SKM-1 (cell line): ENCODE data around the gene EPN2.

Experiments
- DNase-seq: peaks from one replicate; lab custom pipeline; 2025; ENCODE audit not compliant: unreplicated experiment; lab: John Stamatoyannopoulos, UW

Gene EPN2

DNA sequence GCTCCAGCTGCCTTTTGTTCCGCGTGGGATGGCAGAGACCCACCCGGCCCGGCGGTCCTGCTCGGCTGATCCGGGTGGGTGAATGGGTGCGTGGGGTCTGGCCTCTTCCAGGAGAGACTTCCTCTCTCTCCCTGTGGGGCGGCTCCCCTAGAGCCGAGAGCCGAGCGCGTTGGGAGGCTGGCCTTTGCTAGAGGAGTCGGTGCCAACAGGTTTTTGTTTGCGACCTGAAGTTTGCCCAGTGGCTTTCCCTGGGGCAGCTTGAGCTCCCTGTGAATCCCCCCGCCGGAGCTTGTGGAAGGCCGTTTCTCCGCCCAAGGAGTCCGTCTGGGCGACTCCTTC lies 970 bp downstream of the EPN2 start:
- DNase-seq, result no peak

DNA sequence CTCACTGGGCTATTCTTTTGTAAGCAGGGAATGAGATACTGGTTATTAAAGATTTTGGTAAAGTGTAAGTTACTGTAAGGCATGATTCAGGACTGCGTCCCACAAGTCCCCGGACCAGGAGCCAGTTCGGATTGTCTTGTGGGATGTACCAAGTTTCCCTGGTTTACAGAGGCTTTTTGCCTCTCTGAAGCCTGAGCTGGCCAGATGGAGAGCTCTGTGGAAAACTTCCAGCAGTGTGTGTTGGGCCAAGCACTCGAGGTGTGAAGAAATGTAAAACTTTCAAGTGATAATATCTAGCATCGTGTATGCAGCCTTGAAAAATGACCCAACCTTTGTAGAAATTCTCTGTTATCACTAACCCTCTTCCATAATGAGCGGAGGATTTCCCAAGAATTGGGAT lies 2.4 kb downstream of the EPN2 start:
- no peak for DNase-seq

DNA sequence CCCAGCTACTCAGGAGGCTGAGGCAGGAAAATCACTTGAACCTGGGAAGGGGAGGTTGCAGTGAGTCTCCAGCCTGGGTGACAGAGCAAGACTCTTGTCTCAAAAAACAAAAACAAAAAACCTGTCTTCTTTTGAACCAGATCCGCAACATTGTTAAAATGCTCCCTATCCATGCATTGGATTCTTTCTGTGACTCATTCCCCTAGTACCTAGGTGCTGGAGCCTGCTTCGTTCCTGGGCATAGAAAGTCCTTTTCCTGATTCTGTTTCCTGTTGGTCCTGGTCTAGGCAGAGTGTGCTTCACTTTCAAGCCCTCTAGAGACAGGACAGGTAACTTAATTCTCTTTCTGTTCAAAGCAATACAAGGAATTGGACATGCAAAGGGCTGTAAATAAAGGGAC lies 5.2 kb downstream of the EPN2 start:
- DNase-seq, result no peak

DNA sequence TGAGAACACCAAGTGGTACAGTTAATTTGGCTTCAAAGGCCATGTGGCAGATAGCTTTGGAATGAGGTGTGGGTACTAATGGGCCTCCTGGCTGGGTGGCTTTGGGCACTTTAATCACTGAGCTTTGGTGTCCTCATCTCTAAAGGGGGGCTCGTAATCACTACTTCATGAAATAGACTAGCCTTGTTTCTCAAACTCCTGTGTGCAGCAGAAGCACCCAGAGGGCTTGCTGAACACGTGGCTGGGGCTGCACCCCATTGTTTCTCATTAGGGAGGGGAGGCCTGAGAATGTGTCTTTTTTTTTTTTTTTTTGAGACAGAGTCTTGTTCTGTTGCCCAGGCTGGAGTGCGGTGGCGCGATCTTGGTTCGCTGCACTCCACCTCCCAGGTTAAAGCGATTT lies 5.8 kb downstream of the EPN2 start:
- no peak for DNase-seq

DNA sequence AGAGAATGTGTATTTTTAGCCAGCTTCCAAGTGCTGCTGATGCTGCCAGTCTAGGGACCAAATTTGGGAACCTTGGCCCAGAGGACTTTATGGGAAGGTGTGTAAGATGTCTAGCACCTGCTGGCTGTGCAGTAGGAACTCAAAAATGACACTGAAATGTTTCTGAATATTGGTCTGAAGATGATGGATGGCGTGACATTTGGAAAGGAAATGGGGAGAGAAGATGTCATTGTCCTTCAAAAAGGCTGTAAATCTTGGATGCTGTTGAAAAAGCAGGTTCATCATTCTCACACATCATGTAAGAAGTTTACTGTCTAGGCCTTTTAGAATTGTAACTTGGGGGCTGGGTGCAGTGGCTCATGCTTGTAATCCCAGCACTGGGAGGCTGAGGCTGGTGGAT lies 6.7 kb downstream of the EPN2 start:
- no peak for DNase-seq

DNA sequence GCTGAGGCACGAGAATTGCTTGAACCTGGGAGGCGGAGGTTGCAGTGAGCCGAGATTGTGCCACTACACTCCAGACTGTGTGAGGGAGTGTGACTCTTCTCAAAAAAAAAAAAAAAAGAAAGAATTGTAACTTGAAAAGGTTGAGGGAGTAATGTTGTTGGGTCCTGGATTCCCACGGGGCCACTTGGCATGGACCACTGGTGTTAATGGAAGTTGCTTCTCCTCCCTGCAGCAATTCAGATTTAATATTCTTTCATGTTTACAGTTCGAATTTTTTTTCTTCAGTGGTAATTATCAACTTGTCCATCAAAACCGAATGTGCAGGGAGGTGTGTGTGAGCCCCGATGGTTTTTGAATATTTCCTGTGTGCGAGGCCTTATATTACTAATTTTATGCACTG lies 7.2 kb downstream of the EPN2 start:
- no peak for DNase-seq

DNA sequence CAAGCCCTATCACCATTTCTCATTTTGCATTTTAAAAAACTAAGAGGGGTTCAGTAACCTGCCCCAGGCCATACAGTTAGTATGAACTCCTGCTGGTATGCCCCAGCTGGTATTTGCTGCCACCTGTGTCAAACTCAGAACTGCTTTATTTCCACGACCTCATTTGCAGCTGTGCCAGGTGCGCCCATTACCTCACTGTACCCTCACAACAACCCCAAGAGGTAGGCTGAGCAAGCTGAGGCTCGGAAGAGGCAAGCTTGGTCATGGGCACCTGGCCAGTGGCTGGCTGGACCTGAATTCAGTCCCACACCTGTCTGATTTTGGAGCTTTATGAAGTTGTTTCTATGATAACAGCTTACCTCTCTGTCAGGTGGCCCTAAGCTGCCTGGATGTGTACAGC lies 7.6 kb downstream of the EPN2 start:
- no peak for DNase-seq

DNA sequence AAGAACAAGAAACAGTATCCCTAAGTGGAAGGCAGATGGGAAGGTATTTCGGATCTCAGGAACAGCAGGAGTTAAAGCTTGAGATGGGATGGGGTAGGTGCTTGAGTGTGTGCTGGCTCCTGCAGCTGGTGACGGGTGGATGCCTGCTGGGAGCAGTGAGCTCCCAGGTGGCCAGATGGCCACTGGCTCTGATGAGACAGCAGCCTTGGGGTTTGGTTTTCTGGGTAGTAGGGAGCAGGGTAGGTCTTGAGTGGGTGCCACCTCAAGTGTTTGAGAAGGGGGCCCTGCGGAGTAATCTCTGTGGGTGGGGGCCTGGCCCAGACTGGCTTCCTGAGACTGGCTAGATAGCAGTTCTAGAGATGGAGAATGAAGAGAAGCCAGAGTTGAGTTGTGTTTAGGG lies 10.3 kb downstream of the EPN2 start:
- DNase-seq, result no peak

DNA sequence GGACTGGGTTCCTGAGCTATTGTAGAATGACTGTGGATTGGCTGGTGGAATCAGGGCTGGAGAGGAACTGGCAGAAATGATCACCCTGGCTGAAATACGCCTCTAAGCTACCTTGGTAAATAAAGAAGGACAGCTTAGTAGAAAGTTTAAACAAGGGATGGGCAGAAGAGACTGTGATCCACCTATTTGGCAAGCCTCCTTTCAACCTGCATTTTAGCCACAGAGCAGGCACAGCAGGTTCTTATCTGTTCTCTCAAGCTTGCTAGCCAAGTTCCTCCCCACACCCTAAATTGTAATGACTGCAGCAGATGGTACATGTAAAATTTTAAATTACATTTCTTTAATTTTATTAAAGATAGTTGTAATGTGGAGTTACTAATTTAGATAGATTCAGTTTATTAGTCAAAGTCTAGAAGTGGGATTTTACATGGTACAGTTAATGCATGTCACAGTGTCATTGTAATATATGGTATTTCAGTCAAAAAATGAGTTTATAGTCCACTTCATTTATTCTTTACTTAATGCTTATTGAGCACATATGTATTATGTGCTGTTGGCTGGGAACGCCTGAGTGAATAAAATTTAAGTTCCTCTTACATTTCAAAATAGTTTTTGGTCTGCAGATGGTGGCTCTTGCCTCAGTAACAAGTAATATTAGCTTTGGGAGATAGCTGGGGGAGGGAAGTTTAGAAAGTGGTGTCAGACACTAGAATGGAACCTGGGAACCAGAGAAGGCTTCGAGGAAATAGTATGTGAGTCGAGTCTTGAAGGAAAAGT lies 11.2 kb downstream of the EPN2 start:
- DNase-seq, result no peak

DNA sequence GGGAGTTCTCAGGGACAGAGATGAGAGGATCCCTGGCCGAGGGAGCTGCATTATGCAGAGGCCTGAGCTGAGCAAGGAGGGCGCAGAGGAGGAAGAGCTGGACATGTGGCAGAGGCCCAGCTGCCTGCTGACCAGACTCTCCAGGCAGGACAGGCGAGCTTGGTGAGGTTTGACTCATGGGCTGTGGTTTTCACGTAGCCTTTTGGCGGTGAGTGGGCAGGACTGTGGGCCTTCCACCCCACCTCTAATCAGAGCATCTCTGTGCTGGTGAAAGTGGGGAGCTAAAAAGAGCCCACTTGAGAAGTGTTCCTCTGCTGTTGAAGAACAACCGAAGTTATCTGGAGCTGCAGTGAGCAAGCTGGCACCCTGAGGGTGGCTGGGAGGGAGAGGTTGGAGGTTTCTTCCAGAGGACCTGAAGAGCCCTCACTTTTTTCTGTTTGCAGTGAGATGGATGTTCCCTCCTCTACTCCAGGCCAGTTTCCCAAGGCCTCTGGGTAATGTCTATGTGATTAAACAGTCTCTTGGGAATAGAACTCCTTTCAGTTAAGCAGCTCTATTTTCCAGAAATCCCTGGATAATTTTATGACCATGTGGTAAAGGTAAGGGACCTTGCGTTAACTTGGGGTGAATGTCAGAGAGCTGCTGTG lies 11.9 kb downstream of the EPN2 start:
- no peak for DNase-seq

DNA sequence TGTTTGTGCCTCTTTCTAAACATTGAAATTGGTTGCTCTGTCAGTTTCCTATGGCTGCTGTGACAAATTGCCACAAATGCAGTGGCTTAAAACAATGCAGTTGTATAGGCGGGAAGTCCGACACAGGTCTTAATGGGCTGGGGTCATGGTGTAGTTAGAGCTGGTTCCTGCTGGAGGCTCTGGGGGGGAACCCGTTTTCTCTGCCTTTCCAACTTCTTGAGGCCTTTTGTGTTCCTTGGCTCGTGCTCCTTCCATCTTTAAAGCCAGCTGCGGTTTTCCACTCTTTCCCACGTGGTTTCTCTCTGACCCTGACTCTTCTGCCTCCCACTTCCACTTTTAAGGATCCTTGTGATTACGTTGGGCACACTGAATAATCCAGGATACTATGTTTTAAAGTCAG lies 12.5 kb downstream of the EPN2 start:
- no peak for DNase-seq

DNA sequence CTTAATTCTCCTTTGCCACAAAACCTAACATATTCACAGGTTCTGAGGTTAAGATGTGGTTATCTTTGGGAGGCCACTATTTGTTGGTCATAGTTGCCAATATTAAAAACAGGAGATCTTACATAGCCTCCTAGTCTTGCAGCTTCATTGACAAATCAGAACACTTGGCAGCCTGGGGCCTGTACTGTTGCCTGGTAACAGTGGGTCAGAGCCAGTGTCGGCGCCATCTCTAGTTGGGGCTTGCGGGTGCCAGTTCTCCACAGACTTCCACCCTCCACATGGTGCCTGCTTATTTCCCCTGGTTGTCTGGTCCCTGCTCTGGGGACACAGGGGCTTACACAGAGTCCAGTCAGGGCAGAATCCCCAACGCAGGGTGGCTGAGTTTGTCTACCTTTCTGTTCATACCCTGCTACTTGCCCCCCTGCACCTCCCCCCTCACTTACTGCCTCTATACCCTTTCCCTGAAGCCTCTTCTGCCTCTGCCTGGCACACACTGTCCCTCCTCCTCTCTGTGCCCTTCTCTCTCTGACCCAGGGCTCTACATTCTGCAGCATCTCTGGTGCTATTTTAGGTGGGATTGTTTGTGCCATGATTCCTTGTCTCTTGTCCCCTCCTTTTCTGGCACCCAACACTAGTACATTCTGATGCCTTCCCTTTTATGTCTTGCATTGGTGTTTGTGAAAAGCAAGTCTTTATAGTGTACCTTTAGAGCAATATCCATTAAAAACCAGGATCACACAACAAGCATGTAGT lies 13.4 kb downstream of the EPN2 start:
- no peak for DNase-seq

DNA sequence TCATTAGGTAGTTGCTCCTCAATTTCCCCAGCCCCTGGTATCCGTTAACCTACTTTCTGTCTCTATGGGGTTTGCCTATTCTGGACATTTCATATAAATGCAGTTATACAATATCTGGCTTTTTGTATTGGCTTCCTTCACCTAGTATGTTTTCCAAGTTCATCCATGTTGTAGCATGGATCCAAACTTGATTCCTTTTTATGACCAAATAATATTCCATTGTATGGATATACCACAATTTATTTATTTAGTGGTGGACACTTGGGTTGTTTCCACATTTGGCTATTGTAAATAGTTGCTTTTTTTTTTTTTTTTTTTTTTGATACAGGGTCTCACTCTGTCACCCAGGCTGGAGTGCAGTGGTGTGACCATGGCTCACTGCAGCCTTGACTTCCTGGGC lies 15.9 kb downstream of the EPN2 start:
- DNase-seq, result no peak

DNA sequence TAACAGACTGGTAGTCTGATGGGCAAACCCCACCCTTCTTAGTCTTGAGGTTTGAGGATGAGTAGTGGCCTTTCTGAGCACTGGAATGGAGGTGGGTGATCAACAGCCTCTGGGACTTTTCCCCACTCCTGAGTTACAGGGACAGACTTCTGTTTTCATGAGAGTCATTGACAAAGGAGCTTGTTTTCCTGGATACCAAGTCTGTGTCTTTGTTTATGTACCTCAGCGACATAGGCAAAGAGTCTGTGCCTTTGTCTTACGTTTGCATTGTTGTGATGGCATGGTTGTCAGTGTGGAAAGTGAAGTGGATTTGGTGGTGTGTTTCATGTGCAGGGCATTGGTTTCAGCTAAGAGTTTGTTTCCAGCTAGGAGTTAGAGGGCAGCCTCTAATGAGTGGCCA lies 17.5 kb downstream of the EPN2 start:
- DNase-seq, result no peak

DNA sequence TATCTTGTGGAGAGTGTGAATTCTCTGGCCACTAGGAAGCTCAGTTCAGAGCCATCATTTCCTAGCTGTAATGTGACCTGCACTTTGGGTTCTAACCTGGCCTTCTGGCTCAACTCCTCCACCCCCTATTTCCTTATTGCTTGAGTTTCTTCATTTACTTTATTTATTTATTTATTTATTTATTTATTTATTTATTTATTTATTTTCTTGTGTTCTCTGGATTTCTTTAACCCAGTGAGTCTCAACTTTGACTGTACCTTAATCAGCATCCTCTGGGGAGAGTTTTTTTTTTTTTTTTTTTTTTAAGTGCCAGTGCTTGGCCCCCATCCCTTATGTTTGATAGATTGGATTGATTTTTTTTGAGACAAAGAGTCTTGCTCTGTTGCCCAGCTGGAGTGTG lies 18.1 kb downstream of the EPN2 start:
- DNase-seq, result no peak

DNA sequence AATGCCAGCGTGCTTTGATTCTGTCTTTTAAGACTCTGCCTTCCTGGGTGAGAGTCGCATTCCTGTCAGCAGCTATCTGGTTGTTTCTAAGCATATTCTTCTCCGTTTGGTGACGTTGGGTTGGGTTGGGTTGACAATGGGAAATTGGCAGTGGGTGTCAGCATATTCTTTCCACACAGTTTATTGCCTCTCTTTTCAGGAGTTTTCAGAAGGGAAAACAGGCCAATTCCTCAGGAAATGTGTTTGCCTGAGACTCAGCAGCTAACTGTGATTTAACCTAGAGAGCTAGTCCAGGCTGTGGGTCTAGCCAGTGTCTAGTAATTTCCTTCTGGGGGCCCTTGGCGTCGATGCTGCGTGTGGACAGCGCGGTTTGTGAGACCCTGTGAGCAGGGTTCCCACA lies 21.2 kb downstream of the EPN2 start:
- no peak for DNase-seq

DNA sequence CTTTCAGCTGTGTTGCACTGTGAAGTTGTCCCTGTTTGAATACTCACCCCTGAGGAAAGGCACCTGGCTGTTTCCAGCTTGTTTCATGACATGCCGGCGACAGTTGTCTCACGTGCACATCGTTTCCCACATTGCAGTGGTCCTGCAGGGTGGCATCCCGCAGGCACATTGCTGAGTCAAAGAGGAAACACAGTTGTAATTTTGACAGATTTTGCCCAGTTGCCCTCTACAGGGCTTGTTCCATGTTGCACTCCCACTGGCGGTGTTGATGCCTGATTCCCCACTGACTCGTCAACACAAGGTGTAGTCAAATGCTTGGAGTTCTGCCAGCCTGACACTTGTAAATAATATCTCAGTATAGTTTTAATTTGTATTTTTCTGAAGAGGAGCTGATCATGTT lies 23.8 kb downstream of the EPN2 start:
- DNase-seq, result no peak

DNA sequence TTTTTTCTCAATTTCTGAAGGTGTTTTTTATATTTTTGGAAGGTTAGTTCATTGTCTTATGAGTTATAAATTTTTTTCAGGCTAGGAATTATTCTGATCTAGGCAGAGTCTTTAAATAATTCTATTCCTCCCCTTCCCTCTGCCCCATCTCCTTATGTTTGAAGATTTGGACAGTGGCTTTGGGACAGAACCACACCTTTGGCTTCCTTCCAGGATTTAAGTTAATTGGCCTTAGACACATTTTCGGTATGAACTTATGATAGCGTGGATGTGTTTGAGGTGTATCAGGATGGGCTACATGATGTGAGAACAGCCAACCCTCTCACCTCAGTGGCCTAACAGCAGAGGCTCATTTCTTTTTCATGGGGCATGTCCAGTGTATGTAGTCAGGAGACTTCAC lies 24.3 kb downstream of the EPN2 start:
- DNase-seq, result no peak

DNA sequence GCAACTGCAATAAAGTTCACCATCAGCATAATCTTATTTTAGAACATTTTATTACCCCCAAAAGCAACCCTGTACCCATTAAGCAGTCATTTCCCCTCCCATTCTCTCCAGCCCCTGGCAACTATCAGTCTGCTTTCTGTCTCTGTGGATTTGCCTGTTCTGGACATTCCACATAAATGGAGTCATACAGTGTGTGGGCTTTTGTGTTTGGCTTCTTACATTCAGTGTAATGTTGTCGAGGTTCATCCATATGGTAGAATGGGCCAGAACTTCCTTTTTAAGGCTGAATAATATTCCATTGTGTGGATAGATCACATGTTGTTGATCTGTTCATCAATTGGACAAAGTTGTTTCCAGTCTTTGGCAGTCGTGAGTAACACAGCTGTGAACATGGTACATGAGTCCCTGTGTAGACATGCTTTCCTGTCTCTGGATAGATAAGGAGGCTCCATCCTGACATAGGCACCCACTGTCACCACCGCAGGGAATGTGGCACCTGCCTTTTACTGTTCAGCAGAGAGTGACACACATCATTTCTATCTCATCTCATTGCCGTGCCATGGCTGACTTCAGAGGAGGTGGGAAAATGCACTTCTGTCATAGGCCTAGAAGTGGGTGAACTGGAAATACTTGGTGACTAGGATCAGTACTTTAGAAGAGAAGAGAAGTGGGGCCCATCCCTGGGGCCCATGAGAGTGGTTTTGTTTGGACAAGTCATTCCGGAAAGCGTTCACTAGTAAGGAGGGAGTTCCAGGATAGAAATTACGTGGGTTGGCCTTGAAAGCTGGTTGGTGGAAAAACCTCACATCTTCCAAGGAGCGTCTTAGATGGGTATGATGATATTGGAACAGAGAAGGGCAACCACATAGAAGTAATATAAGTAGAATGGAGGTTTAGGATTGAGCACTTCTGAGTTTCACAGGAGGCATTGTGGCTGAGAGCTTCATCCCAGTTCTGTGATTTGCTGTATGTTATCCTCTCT lies 25.8 kb downstream of the EPN2 start:
- no peak for DNase-seq

DNA sequence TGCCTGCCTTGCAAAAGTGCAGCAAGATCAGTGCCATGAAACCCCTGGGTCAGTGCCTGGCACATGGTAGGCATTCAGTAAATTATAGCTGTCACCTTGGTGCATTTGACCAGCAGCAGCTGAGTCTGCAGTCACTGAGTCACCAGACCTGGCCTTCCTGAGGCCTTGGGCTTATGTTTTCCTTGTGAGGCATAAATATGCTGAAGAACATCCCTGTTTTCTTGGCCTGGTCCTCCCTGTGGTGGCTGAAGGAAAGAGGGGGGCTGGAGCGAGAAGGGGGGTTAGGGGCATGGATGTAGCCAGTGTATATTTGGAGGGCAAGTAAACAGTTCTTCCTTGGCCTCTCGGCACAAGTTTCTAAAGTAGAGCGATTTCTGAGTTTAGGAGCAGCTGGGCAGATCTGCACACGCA lies 26.5 kb downstream of the EPN2 start:
- DNase-seq, result no peak

DNA sequence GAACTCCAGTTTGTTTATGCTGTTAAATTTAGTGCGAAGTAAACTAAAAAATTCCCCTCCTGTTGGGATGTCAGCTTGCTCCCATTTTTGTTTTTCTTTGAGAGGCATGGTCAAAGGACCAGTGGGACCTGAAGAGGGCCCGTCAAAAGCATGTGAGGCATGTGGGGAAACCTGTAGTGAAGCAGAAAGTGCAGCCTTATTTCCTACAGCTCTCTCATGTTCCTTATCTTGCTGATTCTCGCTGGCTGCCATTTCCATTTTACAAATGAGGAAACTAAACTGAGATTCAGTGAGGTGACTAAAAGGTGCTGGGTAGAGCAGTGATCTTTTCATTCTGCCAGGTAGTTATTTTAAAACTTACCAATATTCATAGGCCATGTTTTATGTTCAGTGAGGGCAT lies 27.1 kb downstream of the EPN2 start:
- no peak for DNase-seq
